ENCODE data around the gene NEK7.

DNA sequence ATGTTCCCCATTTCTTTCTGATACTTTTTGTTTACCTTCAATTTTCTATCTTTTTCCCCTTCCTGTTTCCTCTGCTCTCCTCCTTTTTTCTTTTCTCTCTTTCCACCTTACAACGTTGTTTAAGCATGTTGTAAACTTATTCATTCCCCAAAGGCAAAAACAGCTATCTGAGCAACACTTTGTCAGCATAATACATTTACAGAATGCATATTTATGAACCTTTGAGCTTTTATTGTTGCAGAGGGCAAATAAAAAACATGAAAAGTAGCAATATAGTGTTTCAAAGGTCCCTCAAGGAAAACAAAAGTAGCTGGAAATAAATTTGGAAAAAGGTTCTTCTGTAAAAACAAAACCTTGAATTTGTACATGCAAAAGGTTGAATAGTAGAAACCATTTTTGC lies 214.2 kb downstream of the NEK7 start:
- TF ChIP-seq, protein P1, sequence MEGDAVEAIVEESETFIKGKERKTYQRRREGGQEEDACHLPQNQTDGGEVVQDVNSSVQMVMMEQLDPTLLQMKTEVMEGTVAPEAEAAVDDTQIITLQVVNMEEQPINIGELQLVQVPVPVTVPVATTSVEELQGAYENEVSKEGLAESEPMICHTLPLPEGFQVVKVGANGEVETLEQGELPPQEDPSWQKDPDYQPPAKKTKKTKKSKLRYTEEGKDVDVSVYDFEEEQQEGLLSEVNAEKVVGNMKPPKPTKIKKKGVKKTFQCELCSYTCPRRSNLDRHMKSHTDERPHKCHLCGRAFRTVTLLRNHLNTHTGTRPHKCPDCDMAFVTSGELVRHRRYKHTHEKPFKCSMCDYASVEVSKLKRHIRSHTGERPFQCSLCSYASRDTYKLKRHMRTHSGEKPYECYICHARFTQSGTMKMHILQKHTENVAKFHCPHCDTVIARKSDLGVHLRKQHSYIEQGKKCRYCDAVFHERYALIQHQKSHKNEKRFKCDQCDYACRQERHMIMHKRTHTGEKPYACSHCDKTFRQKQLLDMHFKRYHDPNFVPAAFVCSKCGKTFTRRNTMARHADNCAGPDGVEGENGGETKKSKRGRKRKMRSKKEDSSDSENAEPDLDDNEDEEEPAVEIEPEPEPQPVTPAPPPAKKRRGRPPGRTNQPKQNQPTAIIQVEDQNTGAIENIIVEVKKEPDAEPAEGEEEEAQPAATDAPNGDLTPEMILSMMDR (IDR thresholded peaks at IDR 0.05; ENCODE audit: low read length) = no peak
- TF ChIP-seq EZH2 (IDR thresholded peaks at IDR 0.05; ENCODE audit: borderline replicate concordance, low read length) = no peak

Data from OCI-LY1 (cell line).